Endodermal cell (in vitro differentiated cells): ENCODE measurements around the gene LMAN1L. TPM values are rescaled to one million over a fixed set of nuclear protein-coding genes. Genes with fewer than 3 reads are reported as not detected.
A peak's percentile ranks its signal among the peaks of the same experiment; 100 is the strongest.

Experiments
- DNase-seq: peaks from one replicate; pipeline ENCODE4 v3.0.0-alpha.2; 2017
- H3K27ac ChIP-seq: 2 replicates; pipeline ENCODE4 v1.5.1; 2013; ENCODE audit warnings: mild to moderate bottlenecking, low read depth, low read length, moderate library complexity
- H3K27me3 ChIP-seq: 2 replicates; pipeline ENCODE4 v1.6.1; 2013; ENCODE audit warnings: mild to moderate bottlenecking, low read length, moderate library complexity; ENCODE audit not compliant: insufficient read depth, control insufficient read depth, poor library complexity, severe bottlenecking
- H3K36me3 ChIP-seq: 2 replicates; pipeline ENCODE4 v1.7.0; 2013; ENCODE audit warnings: mild to moderate bottlenecking, low read length, moderate library complexity; ENCODE audit not compliant: control insufficient read depth, insufficient read depth
- H3K4me1 ChIP-seq: one replicate; pipeline ENCODE4 v1.7.0; 2013; ENCODE audit warnings: low read length; ENCODE audit not compliant: control insufficient read depth, insufficient read depth
- H3K4me3 ChIP-seq: 2 replicates; pipeline ENCODE4 v1.5.1; 2013; ENCODE audit warnings: mild to moderate bottlenecking, low read length, moderate library complexity
- H3K9ac ChIP-seq: 2 replicates; pipeline ENCODE4 v1.6.1; 2013; ENCODE audit warnings: mild to moderate bottlenecking, low read length, moderate library complexity; ENCODE audit not compliant: poor library complexity, severe bottlenecking; ENCODE audit errors: extremely low read depth
- H3K9me3 ChIP-seq: 2 replicates; pipeline ENCODE4 v1.6.1; 2013; ENCODE audit warnings: mild to moderate bottlenecking, low read length, moderate library complexity; ENCODE audit not compliant: control insufficient read depth
- H3K27ac Mint-ChIP-seq: 2 replicates; pipeline ENCODE4 v1.8.0; 2020; ENCODE audit warnings: mixed read lengths
- H3K27me3 Mint-ChIP-seq: 2 replicates; pipeline ENCODE4 v1.8.0; 2021; ENCODE audit warnings: mild to moderate bottlenecking, mixed read lengths; ENCODE audit not compliant: insufficient read depth
- H3K36me3 Mint-ChIP-seq: 2 replicates; pipeline ENCODE4 v1.8.0; 2020; ENCODE audit warnings: low read depth, mixed read lengths
- H3K4me1 Mint-ChIP-seq: 2 replicates; pipeline ENCODE4 v1.8.0; 2020; ENCODE audit warnings: mixed read lengths
- H3K4me3 Mint-ChIP-seq: 2 replicates; pipeline ENCODE4 v1.8.0; 2020; ENCODE audit warnings: mild to moderate bottlenecking, moderate library complexity, mixed read lengths
- H3K9me3 Mint-ChIP-seq: 2 replicates; pipeline ENCODE4 v1.8.0; 2020; ENCODE audit warnings: mild to moderate bottlenecking, mixed read lengths
- CTCF ChIP-seq: fragments of 200-600 bp; sonication (generic); conservative IDR thresholded peaks from 2 replicates; pipeline ENCODE4 v1.5.0; 2021; ENCODE audit warnings: antibody characterized with exemption, mild to moderate bottlenecking
- WGBS, 2 experiments: methylation state at CpG; one replicate each; pipeline versions ENCODE4 v1.1.5 to v1.1.7; 2013; ENCODE audit warnings: missing lambda C conversion rate in 2 of 2, mixed read lengths in 1 of 2; ENCODE audit not compliant: insufficient coverage in 1 of 2, insufficient read length in 1 of 2; 5-methylcytosine and 5-hydroxymethylcytosine counted together
- total RNA-seq, 2 donors: library from RNA; stranded (reverse); fragmentation: NEBNext Ultra II Directional in 1 of 2; extraction: Animal tissue kit (Norgen Biotek cat#: 25700) in 1 of 2; gene quantifications; 2 replicates in 1 of 2; 3 replicates in 1 of 2; pipeline ENCODE4 v1.2.1, GENCODE V29; 2021

The LMAN1L gene
- total RNA-seq, 2 donors from 2014 or later = not detected

DNA sequence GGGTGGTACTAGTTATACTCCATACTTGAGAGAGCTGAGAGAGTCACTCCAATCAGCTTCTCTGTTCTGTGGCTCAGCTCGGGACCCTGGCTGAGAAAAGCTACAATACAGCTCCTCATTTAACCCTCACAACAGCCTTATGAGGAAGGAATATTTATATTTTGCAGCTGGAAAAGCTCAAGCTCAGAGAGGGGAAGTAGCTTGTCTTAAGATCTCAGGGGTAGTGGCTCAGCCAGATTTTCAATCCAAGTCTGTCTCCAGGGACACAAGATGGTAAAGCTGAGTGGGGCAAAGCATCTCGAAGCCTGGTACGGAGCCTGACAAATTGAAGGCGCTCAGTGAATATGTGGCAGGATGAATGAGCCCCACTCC is 45.7 kb downstream of the LMAN1L start:
- 80 to 98% methylated on average over 2 to 4 of the region's 4 CpGs for WGBS, 2 experiments
- Histone ChIP-seq H3K4me1 (no peaks in the 10 kb centered on the region), H3K27me3 (no peaks in the 10 kb centered on the region), H3K4me3 (no peak overlapping the region), H3K27ac (no peak overlapping the region), H3K9me3 (no peaks in the 10 kb centered on the region), H3K36me3 (peaks cover 5% of the 10 kb centered on the region), H3K9ac (no peak overlapping the region)
- no peaks in the 10 kb centered on the region for H3K27me3 Mint-ChIP-seq
- TF ChIP-seq CTCF = no peak
- no peak overlapping the region for H3K4me3 Mint-ChIP-seq
- DNase-seq = no peak
- no peaks in the 10 kb centered on the region for H3K9me3 Mint-ChIP-seq
- no peak overlapping the region for H3K27ac Mint-ChIP-seq
- no peaks in the 10 kb centered on the region for H3K4me1 Mint-ChIP-seq
- H3K36me3 Mint-ChIP-seq = peaks cover 2% of the 10 kb centered on the region

GRCh38 chr15:74863239-74864056 is 50.8 kb downstream of the LMAN1L start:
- 92 to 96% methylated on average over 8 to 11 of the region's 11 CpGs for WGBS, 2 experiments
- H3K4me1 Mint-ChIP-seq = peaks cover 4% of the 10 kb centered on the region
- H3K36me3 Mint-ChIP-seq = peaks cover 26% of the 10 kb centered on the region
- no peak overlapping the region for H3K9ac ChIP-seq
- no peaks in the 10 kb centered on the region for H3K27me3 ChIP-seq
- peaks cover 14% of the 10 kb centered on the region for H3K36me3 ChIP-seq
- H3K9me3 Mint-ChIP-seq = peaks cover 9% of the 10 kb centered on the region
- no peaks in the 10 kb centered on the region for H3K27me3 Mint-ChIP-seq
- peaks cover 11% of the 10 kb centered on the region for H3K9me3 ChIP-seq
- no peak for TF ChIP-seq CTCF
- no peak overlapping the region for H3K4me3 ChIP-seq
- H3K27ac Mint-ChIP-seq = no peak overlapping the region
- no peak for DNase-seq
- H3K27ac ChIP-seq = no peak overlapping the region
- no peak overlapping the region for H3K4me3 Mint-ChIP-seq
- no peaks in the 10 kb centered on the region for H3K4me1 ChIP-seq

- Histone ChIP-seq H3K27ac (no peak overlapping the region), H3K9me3 (peaks cover 17% of the 10 kb centered on the region), H3K27me3 (no peaks in the 10 kb centered on the region), H3K4me1 (no peaks in the 10 kb centered on the region), H3K9ac (no peak overlapping the region), H3K4me3 (no peak overlapping the region), H3K36me3 (peaks cover 18% of the 10 kb centered on the region)
- Mint-ChIP-seq H3K4me1 (peaks cover 4% of the 10 kb centered on the region), H3K27ac (peak overlapping the region; percentile 15), H3K9me3 (peaks cover 10% of the 10 kb centered on the region), H3K27me3 (no peaks in the 10 kb centered on the region), H3K4me3 (no peak overlapping the region), H3K36me3 (peaks cover 34% of the 10 kb centered on the region)
- TF ChIP-seq CTCF = no peak
- 95 to 97% methylated on average over 5 to 6 of the region's 6 CpGs for WGBS, 2 experiments
- no peak for DNase-seq
Measured at GRCh38 chr15:74864296-74864695, 51.7 kb downstream of the LMAN1L start.
